ENCODE measurements around the gene PTRHD1. TPM values are rescaled to one million over a fixed set of nuclear protein-coding genes. Genes with fewer than 3 reads are reported as not detected.
"Not testable (repeated sequence)": the region's sequence is repeated elsewhere in the genome, so short reads cannot be mapped to it uniquely, and the experiment has no call there.

PTRHD1 gene, protein sequence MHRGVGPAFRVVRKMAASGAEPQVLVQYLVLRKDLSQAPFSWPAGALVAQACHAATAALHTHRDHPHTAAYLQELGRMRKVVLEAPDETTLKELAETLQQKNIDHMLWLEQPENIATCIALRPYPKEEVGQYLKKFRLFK
- total RNA-seq (2014; rRNA removed; shearing (Covaris generic); ENCODE audit: low replicate concordance): 42.3 and 60.5 TPM in 2 replicates

DNA sequence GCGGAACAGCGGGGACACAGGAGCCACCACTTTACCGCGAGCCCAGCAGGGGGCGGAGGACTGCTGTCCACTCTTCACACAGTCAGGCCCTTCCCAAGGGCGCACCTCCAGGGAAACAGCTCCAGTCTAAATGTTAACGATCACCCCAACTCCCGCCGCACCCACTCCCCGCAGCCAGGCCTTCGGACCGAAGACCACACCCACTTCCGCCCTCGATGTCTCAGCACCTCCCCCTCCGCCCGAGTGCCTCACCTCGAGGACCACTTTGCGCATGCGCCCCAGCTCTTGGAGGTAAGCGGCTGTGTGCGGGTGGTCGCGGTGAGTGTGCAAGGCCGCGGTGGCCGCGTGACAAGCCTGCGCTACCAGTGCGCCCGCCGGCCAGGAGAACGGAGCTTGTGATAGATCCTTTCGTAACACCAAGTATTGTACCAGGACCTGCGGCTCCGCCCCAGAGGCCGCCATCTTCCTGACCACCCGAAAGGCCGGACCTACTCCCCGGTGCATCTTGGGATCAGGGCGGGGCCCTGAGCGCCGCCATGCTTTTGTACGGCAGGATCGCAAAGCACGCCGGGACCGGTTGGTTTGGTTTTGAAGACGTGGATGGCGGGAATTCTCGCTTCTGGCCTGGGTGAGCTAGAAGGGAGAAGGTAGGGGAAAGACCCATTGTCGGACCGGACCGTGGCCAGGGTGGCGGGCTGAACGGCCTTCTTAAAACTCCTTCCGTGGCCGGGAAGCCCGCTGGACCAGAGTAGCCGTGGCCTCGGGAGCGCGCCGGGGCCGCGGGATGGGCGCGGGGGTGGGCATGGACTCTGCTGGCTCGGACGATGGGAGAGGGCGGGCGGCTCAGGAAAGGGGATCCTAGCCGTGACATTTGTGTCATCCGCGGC is at the start of gene PTRHD1, which contains the start of gene CENPO:
TSS of gene PTRHD1 (minus strand) at position 518 of the 887 bp plus-strand sequence. CDS start at position 504, 14 bp downstream.
TSS of gene CENPO (plus strand) at position 552 of the 887 bp plus-strand sequence. CDS start 495 bp downstream, outside the sequence.
- peak; percentile 98 for DNase-seq (ENCODE audit: low read depth)
- in situ Hi-C loops (cut with HindIII; ENCODE audit: low pct_unique_long_range_greater_than_20kb, low sequenced_read_pairs): no loop called here

DNA sequence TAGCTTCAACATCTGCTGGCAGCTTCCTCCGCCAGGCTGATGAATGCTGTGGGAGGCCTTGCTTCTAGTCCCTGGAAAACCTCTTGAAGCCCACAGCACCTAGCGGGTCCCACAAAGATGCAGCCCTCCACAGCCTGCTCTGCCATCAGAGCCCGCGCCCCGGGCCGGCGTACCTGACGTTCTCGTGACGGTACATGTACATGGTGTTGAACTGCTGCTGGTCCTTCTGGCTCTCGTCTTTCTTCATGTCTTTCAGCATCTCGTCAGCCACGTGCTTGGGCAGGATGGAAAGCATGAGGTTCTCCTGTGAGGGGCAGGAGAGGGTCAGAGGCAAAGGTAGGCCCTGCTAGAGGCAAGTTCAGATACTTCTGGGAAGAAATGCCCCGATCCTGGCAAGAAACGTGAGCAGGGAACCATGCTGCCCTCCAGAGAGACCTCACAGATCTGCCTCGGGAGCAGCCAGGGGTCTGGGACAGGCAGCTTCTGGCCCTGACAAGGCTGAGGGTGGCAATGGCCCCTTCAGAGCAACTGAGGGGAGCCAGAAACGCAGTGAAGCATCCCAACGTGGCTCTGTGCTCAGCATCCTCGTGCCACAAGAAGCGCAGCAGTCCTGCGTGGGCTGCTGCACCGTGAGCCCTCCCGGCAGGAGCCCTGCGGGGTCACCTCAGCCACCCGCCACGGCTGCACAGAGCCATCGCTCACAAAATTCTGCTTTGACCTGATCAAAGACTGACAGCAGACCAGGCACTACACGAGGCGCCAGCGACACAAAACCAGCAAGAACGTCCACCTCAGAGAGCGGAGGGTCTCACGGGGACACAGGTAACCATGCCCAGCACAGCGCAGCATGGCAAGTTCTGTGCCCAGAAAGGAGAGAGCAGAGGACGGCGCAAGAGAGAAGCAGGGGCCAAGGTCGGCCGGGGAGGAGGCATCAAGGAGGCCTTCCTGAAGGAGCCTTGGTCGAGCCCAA is 49.2 kb upstream of the PTRHD1 start:
- in situ Hi-C loops (cut with HindIII; ENCODE audit: low pct_unique_long_range_greater_than_20kb, low sequenced_read_pairs): no loop called here
- DNase-seq (ENCODE audit: low read depth): no peak

DNA sequence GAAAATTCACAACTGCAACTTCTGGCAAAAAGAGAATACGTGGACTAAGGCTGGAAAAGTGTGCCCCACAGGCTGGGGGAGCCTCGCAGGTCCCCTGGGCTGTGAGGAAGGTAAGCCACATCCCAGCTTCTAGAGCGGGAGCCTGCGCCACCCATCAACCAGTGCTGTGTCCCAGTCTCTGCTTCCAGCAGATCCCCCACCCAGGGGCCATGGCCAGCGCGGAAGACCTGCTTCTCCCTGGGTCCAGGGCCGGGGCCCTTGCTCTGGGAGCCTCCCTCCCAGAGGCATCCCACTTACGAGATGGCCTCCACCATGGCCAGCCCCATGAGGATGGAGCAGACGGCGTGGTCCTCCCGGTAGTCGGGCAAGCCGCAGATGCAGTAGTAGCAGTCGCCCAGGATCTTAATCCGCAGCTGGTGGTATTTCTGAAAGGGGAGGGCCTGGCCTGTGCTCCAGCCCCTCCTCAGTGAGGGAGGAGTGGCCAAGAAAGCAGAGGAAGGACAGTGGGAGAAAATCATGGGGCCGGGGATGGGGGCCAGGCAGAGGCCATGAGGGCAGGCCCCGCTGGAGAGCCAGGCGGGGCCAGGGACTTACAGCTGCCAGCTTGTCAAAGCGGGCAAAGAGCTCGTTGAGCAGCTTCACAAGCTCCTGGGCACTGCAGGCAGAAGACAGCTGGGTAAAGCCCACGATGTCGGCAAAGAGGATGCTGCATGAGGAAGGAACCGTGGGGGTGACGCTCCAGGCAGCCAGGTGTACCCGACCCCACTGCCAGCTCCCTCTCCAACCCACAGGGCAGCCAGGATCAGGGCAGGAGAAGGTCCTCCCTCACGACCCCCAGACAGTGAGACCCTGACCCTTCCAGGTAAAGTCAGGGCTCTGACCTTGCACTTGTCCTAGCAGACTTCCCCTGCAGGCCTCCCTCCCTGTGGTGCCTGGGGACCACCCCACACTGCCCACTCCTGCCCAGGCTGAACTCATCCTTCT is 48.1 kb upstream of the PTRHD1 start:
- no peak for DNase-seq (ENCODE audit: low read depth)
- in situ Hi-C loops (cut with HindIII; ENCODE audit: low pct_unique_long_range_greater_than_20kb, low sequenced_read_pairs): no loop called here

DNA sequence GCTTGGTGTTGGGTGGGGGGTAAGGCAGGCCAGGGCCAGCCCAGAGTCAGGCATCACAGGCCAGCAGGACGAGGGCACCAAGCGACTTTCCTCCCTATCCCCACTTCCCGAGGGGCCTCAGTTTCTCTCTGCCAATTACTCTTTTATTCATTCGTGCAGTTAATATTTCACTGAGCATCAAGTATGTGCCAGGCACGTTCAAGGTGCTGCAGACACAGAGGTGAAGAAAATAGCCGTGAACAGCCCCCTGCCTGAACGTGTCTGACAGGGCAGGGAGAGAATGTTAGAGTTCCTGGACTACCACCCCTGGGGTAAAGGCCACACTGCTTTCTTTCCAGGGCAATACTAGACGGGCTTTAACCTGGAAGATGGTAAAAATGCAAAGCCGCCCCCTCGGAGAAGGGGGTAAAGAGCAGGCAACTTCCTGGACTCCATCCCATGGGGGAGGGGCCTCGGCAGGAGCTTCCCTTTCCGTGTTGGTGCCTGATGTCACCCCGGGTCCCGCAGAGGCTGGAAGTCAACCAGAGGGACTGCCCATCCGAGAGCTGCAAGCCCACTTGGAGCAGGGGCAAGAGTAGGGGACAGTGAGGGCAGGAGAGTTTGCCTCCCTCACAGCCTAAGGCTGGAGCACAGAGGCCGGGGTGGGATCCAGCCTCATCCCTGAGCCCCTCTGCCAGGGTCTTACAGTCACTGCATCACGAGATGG is 47.1 kb upstream of the PTRHD1 start:
- no peak for DNase-seq (ENCODE audit: low read depth)
- in situ Hi-C loops (cut with HindIII; ENCODE audit: low pct_unique_long_range_greater_than_20kb, low sequenced_read_pairs): no loop called here

DNA sequence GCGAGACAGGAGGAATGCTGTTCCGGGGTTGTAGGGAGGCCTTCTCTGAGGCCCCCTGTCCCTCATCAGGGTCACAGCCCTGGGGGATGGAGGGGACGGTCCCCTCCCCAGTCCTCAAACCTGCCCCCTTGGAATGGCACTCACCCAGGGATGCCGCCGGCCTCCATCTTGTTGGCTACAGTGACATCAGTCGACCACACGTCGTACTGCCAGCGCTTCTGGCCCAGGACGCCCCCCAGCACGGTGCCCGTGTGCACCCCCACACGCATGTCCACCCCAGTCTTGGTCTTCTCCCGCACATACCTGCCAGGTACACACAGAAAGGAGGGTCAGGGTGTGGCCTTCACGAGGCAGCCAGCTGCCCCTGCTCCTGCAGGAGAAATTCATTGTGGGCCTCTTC is 46.5 kb upstream of the PTRHD1 start:
- DNase-seq (ENCODE audit: low read depth): no peak
- in situ Hi-C loops (cut with HindIII; ENCODE audit: low pct_unique_long_range_greater_than_20kb, low sequenced_read_pairs): no loop called here

DNA sequence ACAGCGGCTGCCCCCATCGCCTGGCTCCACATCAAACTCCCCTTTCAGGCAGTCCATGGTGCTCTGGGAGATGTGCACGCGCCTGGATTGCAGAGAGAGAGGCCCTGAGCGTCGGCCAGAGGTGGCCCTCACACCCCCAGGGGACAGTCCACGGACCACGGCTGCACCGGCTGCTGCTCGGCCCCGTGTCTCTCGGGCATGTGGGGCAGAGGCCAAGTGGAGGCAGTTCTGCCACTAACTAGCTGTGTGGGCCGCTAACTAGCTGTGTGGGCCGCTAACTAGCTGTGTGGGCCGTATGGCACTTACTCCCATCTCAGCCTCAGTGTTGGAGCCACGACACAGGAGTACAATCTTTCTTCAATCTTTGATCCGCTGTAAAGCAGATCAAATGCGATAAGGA is 45.4 kb upstream of the PTRHD1 start:
- in situ Hi-C loops (cut with HindIII; ENCODE audit: low pct_unique_long_range_greater_than_20kb, low sequenced_read_pairs): no loop called here
- no peak for DNase-seq (ENCODE audit: low read depth)

DNA sequence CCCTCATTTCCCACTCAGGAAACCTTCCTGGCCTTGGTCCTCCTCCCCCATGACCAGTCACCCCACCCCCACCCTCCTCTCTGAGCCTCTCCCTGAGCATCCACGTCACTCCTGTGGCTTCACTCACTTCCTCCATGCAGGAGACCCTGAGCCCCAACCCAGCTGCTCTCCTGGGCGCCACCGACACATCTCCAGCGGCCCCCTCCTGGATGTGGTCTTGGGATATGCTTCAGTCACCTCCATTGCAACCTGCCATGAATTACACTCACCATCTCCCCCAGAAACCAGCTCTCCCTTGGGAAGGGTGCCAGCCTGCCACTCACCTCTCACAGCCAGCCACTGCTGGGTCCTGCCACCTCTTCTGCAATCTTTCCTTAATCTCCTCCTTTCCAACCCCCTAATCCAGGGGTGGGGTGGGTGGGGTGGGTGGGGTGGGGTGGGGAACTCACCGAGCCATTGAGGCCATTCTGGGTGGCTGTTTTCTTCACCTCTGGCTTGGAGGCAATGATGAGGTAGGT is 44.9 kb upstream of the PTRHD1 start:
- DNase-seq (ENCODE audit: low read depth): no peak

DNA sequence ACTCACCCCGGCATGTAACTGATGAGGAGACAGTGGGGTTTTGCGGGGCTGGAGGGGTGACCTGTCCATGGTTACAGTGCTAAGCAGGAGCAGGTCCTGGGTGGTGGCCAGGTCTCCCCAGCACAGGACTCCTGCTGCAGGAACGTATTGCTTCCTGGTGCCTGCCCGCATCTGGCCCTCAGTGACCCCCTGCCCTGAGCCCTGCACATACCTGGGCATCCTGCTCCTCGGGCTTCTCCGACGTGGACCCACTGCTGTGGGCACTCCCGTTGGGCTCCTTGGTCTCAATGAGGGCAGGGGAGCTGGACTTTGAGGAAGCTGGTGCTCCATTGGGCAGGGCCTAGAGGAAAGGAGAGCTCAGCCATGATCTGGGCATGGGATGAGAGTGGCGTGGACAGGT is 43.5 kb upstream of the PTRHD1 start:
- no peak for DNase-seq (ENCODE audit: low read depth)
- in situ Hi-C loops (cut with HindIII; ENCODE audit: low pct_unique_long_range_greater_than_20kb, low sequenced_read_pairs): no loop called here

More for the DNA sequence above, 44.9 kb upstream of the PTRHD1 start:
- in situ Hi-C loops (cut with HindIII; ENCODE audit: low pct_unique_long_range_greater_than_20kb, low sequenced_read_pairs): no loop called here

DNA sequence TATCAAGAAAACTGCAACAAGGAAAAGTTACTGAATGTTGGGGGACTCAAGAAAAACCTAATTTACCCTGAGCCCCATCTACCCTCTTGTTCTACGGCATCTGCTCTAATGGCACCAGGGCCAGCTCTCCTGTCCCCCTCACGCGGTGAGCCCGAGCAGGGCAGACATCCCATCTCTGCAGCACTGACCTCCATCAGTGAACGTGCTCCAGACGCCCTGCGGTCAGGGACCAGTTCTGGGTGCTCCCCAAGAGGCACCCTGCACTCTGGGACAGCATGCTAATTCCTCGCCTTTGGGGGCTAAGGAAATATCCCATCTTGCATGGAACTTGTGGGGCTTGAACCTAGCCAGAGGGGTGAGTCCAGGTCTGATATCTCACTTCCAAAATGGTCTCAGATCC is 43.0 kb upstream of the PTRHD1 start:
- no peak for DNase-seq (ENCODE audit: low read depth)
- in situ Hi-C loops (cut with HindIII; ENCODE audit: low pct_unique_long_range_greater_than_20kb, low sequenced_read_pairs): no loop called here

DNA sequence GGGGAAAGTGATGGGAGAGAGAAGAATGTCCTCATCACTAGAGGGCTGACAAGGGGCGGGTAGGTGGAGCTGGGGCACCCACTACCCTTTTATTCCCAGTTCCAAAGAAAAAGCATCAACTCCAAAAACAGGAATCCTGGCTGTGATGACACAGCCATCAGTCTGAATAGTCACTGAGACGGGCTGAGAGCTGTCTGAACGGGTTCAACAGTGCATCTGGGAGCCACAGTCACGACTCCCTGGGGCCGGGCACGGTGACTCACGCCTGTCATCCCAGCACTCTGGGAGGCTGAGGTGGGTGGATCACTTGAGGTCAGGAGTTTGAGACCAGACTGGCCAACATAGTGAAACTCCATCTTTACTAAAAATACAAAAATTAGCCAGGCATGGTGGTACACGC is 42.2 kb upstream of the PTRHD1 start:
- DNase-seq (ENCODE audit: low read depth); in situ Hi-C loops (cut with HindIII; ENCODE audit: low pct_unique_long_range_greater_than_20kb, low sequenced_read_pairs): not testable (repeated sequence)

DNA sequence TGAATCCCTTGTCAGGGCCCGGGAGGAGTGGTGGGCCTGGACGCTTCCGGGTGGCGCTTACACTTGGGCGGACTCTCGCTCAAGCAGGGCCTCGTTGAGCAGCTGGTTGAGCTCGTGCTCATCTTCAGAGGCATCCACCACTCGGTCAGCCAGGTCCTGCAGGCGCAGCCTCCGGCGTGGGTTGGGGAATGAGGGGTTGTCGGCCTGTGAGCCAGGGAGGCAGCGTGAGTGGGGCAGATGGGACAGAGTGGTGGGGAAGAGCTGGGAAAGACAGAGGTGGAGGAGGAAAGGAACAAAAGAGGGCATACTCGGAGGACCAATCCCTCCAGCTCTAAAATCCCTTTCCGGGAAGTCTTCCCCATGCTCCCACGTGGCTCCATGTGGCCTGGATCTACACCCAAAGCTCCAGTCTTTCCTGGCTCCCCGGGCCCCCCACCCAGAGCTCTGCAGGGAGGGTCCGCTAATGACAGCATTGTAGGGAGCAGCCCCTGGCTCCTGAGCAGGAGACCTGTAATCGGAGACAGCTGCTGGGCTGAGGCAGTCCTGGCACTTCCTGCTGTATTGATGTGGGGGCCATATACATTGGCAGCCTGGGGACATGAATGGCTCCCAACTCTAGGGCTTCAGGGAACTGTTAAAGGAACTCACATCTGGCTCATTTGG is 41.7 kb upstream of the PTRHD1 start:
- in situ Hi-C loops (cut with HindIII; ENCODE audit: low pct_unique_long_range_greater_than_20kb, low sequenced_read_pairs): no loop called here
- DNase-seq (ENCODE audit: low read depth): no peak

DNA sequence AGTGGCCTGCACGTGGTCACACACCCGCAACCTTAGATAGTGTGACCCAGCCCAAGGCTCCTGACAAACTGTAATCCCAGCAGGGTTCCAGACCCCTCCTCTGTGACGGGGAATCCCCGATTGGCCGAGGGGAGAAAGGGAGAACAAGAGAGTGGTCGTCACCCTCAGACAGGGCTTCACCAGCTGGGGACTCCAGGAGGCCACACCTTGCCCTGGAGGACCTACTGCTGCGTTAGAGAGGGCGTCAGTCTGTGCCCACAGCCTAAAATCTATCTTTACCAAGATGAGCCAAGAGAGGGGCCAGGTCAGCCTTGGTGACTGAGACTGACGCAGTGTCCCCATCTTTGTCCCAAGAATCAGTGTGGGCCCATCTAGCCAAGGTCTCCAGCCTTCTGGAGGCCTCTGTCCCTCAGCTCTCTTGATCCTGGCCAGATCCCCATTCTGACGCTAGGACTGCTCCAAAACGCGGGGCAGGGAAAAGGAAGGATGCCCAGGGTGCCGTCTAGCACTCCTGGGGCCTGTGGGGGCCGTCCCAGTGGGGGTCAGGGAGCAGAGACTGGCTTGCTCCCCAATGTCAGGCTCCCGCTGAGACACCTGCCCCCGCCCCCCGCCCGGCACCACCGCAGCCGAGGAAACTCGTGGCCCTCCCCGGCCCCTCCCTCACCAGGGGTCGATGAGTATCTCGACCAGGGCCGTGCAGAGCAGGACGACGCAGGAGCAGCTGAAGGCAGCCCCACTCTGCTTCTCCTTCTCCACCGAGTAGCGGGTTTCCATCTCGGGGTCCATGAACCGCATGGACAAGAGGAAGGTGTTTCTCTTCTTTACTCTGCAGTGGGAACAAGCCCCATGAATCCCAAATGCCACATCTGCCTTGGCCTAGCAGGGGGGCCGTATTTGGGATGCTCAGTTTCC is 40.9 kb upstream of the PTRHD1 start:
- in situ Hi-C loops (cut with HindIII; ENCODE audit: low pct_unique_long_range_greater_than_20kb, low sequenced_read_pairs): no loop called here
- no peak for DNase-seq (ENCODE audit: low read depth)

DNA sequence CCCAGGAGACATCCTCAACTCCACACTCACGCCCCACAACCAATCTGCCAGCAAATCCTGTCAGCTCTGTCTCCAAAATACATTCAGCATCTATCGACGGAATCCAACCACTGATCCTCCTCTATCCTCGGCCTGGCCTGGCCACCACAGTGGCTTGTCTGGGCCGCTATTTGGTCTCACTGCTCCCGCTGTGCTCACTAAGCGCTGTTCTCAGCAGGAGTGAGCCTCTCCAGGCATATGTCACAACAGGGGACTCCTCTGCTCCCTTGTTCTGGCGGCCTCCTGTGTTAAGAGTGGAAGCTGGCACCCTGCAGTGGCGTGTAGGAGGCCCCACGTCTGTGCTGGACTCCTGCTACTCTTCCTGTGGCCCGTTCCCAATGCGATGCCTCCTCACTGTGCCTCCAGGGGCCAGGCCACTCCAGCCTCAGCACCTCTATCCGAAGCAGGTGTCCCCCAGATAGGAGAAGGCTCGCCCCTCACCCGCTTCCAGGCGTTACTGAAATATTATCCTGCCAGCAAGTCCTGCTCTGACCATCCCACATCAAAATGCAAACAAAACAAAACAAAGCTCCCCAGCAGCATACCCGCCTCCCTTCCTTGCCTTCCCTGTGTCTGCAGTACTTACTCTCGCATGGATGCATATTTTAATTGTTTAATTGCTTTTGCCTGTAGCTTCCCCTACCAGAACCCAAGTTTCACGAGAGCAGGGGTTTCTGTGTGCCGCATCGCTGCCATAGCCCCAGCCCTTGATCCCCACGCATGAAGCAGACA is 39.9 kb upstream of the PTRHD1 start:
- in situ Hi-C loops (cut with HindIII; ENCODE audit: low pct_unique_long_range_greater_than_20kb, low sequenced_read_pairs): no loop called here
- DNase-seq (ENCODE audit: low read depth): no peak

DNA sequence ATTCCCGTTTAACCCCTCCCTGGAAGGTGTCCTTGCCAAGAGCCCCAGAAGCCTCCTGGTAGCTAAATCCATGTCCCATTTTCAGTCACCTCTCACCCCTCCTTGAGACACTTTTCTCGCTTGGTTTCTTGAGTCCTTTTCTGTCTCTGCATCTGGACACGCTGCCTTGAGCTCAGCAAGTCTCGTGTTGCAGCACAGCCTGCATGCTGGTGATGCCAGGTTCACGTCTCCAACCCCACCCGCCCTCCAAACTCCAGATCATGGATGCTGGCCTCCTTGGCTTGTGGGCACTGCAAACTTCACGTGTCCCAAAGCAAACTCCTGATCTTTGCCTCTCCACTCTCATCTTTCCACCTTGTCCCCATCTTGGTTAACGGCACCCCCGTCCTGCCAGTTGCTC is 39.3 kb upstream of the PTRHD1 start:
- in situ Hi-C loops (cut with HindIII; ENCODE audit: low pct_unique_long_range_greater_than_20kb, low sequenced_read_pairs): no loop called here
- DNase-seq (ENCODE audit: low read depth): no peak

DNA sequence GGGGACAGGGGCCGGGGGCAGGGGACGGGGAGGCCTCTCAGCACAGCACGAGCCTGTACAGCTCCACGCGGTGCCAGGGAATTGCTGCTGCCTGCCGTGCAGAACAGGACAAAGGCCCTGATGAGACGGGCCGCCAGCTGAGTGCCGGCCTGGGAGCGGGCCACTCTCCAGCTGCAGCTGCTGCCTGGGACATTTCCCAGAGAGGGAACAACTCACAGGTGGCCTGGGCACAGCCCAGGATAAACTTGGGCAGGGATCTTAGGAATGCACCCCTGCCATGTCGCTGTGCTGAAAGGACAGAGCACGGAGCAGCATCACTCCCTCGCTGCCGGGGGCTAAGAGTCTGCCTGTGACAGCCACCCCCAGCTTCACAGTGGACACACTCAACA is 38.9 kb upstream of the PTRHD1 start:
- DNase-seq (ENCODE audit: low read depth): no peak
- in situ Hi-C loops (cut with HindIII; ENCODE audit: low pct_unique_long_range_greater_than_20kb, low sequenced_read_pairs): no loop called here

Data from Caki2 (cell line).